Lower lobe of right lung (tissue), 2 donors: Measurements from ENCODE around the gene PDE11A. TPM values are rescaled to one million over a fixed set of nuclear protein-coding genes. Genes with fewer than 3 reads are reported as not detected.
A peak's percentile ranks its signal among the peaks of the same experiment; 100 is the strongest.

Experiments
- ATAC-seq, 2 donors: fragments of 200-7000 bp; cut with Tn5 transposase; one replicate each; pipeline ENCODE4 v1.9.1; 2020 to 2022; ENCODE audit warnings: mild to moderate bottlenecking in 2 of 2, moderate library complexity in 2 of 2
- DNase-seq: peaks from one replicate; pipeline ENCODE4 v3.0.0-alpha.2; 2020
- H3K27ac ChIP-seq: fragments of 200-600 bp; one replicate; pipeline ENCODE4 v1.8.0; 2022
- H3K27me3 ChIP-seq: fragments of 200-600 bp; one replicate; pipeline ENCODE4 v1.8.0; 2022; ENCODE audit warnings: low read depth
- H3K36me3 ChIP-seq: fragments of 200-600 bp; one replicate; pipeline ENCODE4 v1.8.0; 2022; ENCODE audit warnings: mild to moderate bottlenecking
- H3K4me1 ChIP-seq: fragments of 200-600 bp; one replicate; pipeline ENCODE4 v1.8.0; 2022
- H3K4me3 ChIP-seq: fragments of 200-600 bp; one replicate; pipeline ENCODE4 v1.8.0; 2022; ENCODE audit warnings: mild to moderate bottlenecking
- H3K9me3 ChIP-seq: fragments of 200-600 bp; one replicate; pipeline ENCODE4 v1.8.0; 2022
- CTCF ChIP-seq: fragments of 200-600 bp; IDR thresholded peaks from one replicate; pipeline ENCODE4 v1.8.0; 2022; ENCODE audit warnings: antibody characterized with exemption, mild to moderate bottlenecking
- intact Hi-C: fragments of 100-400 bp; cut with DNase I; formaldehyde crosslinking; loops from one replicate; pipeline ENCODE4 v1.11.0; 2022
- long read RNA-seq: library from polyadenylated mRNA; unstranded; transcript quantifications from one replicate; pipeline ENCODE4 v2.0.0, GENCODE V29; 2021
- total RNA-seq: library from RNA; stranded (reverse); fragmentation: NEBNext Ultra II Directional; extraction: Animal tissue kit (Norgen Biotek cat#: 25700); gene quantifications from one replicate; pipeline ENCODE4 v1.2.1, GENCODE V29; 2021
- donor health status: DM: no; HTN: yes; CAD: no; lungs with severe emphysema.

PDE11A gene
- 0.27 TPM for total RNA-seq
- long read RNA-seq, result 0 reads

- Histone ChIP-seq H3K27me3 (peaks cover 24% of the 10 kb centered on the region), H3K4me1 (peaks cover 13% of the 10 kb centered on the region), H3K4me3 (peak within 1 kb of the TSS; percentile 51), H3K36me3 (no peaks in the 10 kb centered on the region), H3K27ac (no peak within 1 kb of the TSS), H3K9me3 (no peaks in the 10 kb centered on the region)
- ATAC-seq, result peak; percentile 96 to 99
- no peak for TF ChIP-seq CTCF
- intact Hi-C loops, result no loop called here
- DNase-seq, result peak; percentile 86
These were observed at the start of gene PDE11A for GRCh38 chr2:178072383-178073301. Gene PDE11A, minus strand, starts transcription at chr2:178072777. Its CDS starts 340 bp downstream, at chr2:178072437.

GRCh38 chr2:178119179-178119922, 46.8 kb upstream of the PDE11A start:
- H3K27ac ChIP-seq, result no peak overlapping the region
- H3K27me3 ChIP-seq, result no peaks in the 10 kb centered on the region
- TF ChIP-seq CTCF, result no peak
- ATAC-seq (no peak), DNase-seq (no peak)
- peaks cover under 1% of the 10 kb centered on the region for H3K4me1 ChIP-seq
- H3K36me3 ChIP-seq, result peaks cover 57% of the 10 kb centered on the region
- H3K9me3 ChIP-seq, result no peaks in the 10 kb centered on the region
- intact Hi-C loops, result no loop called here
- H3K4me3 ChIP-seq, result no peak overlapping the region

GRCh38 chr2:178117725-178118124, 45.1 kb upstream of the PDE11A start:
- Histone ChIP-seq H3K4me1 (peaks cover 9% of the 10 kb centered on the region), H3K27ac (no peak overlapping the region), H3K36me3 (peaks cover 41% of the 10 kb centered on the region), H3K9me3 (no peaks in the 10 kb centered on the region), H3K4me3 (no peak overlapping the region), H3K27me3 (no peaks in the 10 kb centered on the region)
- TF ChIP-seq CTCF, result no peak
- intact Hi-C loops, result no loop called here
- no peak for ATAC-seq
- no peak for DNase-seq

GRCh38 chr2:178115271-178115670, 42.7 kb upstream of the PDE11A start:
- ATAC-seq (no peak), DNase-seq (no peak)
- Histone ChIP-seq H3K27ac (no peak overlapping the region), H3K4me3 (no peak overlapping the region), H3K27me3 (no peaks in the 10 kb centered on the region), H3K36me3 (peaks cover 28% of the 10 kb centered on the region), H3K4me1 (peaks cover 14% of the 10 kb centered on the region), H3K9me3 (no peaks in the 10 kb centered on the region)
- intact Hi-C loops, result no loop called here
- TF ChIP-seq CTCF, result no peak

- no peak for DNase-seq
- no peak for ATAC-seq
- no peak for TF ChIP-seq CTCF
- Histone ChIP-seq H3K27me3 (no peaks in the 10 kb centered on the region), H3K36me3 (peaks cover 28% of the 10 kb centered on the region), H3K4me1 (peaks cover 14% of the 10 kb centered on the region), H3K27ac (no peak overlapping the region), H3K4me3 (no peak overlapping the region), H3K9me3 (no peaks in the 10 kb centered on the region)
- intact Hi-C loops, result no loop called here
These were observed 41.9 kb upstream of the PDE11A start for GRCh38 chr2:178114462-178114861.
